ENCODE data around the gene ANKRD9.

The ANKRD9 gene

DNA sequence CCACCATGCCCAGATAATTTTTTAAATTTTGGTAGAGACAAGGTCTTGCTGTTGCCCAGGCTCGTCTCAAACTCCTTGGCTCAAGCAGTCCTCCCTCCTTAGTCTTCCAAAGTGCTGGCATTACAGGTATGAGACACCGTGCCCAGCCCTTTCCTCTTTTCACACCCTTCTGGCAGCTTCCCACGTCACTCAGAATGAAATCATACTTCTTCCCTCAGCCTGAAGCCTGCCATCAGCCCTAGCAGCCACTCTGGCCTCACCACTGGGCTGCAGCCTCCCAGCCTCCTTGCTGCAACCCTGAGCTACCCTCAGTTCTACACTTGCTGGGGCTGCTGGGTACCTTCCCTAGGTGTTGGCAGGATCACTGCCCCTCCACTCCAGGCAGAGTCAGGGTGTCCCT, 18.2 kb downstream of the ANKRD9 start:
- Histone ChIP-seq H3K4me1 (ENCODE audit: insufficient read depth, low read length) (no peaks in the 10 kb centered on the region), H3K36me3 (ENCODE audit: insufficient read depth, low read length) (no peaks in the 10 kb centered on the region), H3K9me3 (ENCODE audit: control insufficient read depth, insufficient read depth, low read length) (no peaks in the 10 kb centered on the region), H3K9ac (ENCODE audit: low read depth, low read length) (no peak overlapping the region)

DNA sequence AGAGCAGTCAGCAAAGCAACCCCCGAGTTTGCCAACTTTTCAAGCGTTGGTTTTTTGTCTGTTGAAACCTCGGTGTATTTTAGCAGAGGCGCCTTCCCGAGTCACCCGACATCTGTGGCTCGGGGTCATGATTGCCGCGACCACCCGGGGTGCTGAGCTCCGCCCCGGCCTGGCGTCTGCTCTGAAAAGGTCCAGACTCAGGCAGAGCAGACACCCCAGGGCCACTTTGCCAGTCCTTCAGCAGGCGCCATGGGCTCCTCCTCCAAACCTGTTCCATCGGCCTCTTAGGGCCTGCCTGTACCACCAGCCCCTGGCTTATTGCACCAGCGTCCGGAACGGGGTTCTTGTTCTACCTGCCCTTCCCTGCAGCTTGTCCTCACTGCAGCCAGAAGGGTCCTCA, 19.1 kb downstream of the ANKRD9 start:
- no peak overlapping the region for H3K9ac ChIP-seq (ENCODE audit: low read depth, low read length)
- H3K36me3 ChIP-seq (ENCODE audit: insufficient read depth, low read length): no peaks in the 10 kb centered on the region
- no peaks in the 10 kb centered on the region for H3K4me1 ChIP-seq (ENCODE audit: insufficient read depth, low read length)
- H3K9me3 ChIP-seq (ENCODE audit: control insufficient read depth, insufficient read depth, low read length): no peaks in the 10 kb centered on the region

GRCh38 chr14:102487204-102487577, 22.4 kb downstream of the ANKRD9 start:
- Histone ChIP-seq H3K4me1 (ENCODE audit: insufficient read depth, low read length) (no peaks in the 10 kb centered on the region), H3K36me3 (ENCODE audit: insufficient read depth, low read length) (no peaks in the 10 kb centered on the region), H3K9me3 (ENCODE audit: control insufficient read depth, insufficient read depth, low read length) (no peaks in the 10 kb centered on the region), H3K9ac (ENCODE audit: low read depth, low read length) (no peak overlapping the region)

GRCh38 chr14:102486513-102487203, 22.9 kb downstream of the ANKRD9 start:
- no peaks in the 10 kb centered on the region for H3K9me3 ChIP-seq (ENCODE audit: control insufficient read depth, insufficient read depth, low read length)
- no peak overlapping the region for H3K9ac ChIP-seq (ENCODE audit: low read depth, low read length)
- no peaks in the 10 kb centered on the region for H3K36me3 ChIP-seq (ENCODE audit: insufficient read depth, low read length)
- no peaks in the 10 kb centered on the region for H3K4me1 ChIP-seq (ENCODE audit: insufficient read depth, low read length)

GRCh38 chr14:102485693-102486512, 23.7 kb downstream of the ANKRD9 start:
- Histone ChIP-seq H3K36me3 (ENCODE audit: insufficient read depth, low read length) (no peaks in the 10 kb centered on the region), H3K9ac (ENCODE audit: low read depth, low read length) (no peak overlapping the region), H3K4me1 (ENCODE audit: insufficient read depth, low read length) (no peaks in the 10 kb centered on the region), H3K9me3 (ENCODE audit: control insufficient read depth, insufficient read depth, low read length) (no peaks in the 10 kb centered on the region)

GRCh38 chr14:102484316-102484715, 25.3 kb downstream of the ANKRD9 start:
- Histone ChIP-seq H3K36me3 (ENCODE audit: insufficient read depth, low read length) (no peaks in the 10 kb centered on the region), H3K9me3 (ENCODE audit: control insufficient read depth, insufficient read depth, low read length) (no peaks in the 10 kb centered on the region), H3K4me1 (ENCODE audit: insufficient read depth, low read length) (no peaks in the 10 kb centered on the region), H3K9ac (ENCODE audit: low read depth, low read length) (no peak overlapping the region)

- Histone ChIP-seq H3K9ac (ENCODE audit: low read depth, low read length) (no peak overlapping the region), H3K9me3 (ENCODE audit: control insufficient read depth, insufficient read depth, low read length) (no peaks in the 10 kb centered on the region), H3K4me1 (ENCODE audit: insufficient read depth, low read length) (no peaks in the 10 kb centered on the region), H3K36me3 (ENCODE audit: insufficient read depth, low read length) (no peaks in the 10 kb centered on the region)
Measured at GRCh38 chr14:102481791-102482238, 27.8 kb downstream of the ANKRD9 start.

- no peaks in the 10 kb centered on the region for H3K9me3 ChIP-seq (ENCODE audit: control insufficient read depth, insufficient read depth, low read length)
- no peak overlapping the region for H3K9ac ChIP-seq (ENCODE audit: low read depth, low read length)
- no peaks in the 10 kb centered on the region for H3K4me1 ChIP-seq (ENCODE audit: insufficient read depth, low read length)
- no peaks in the 10 kb centered on the region for H3K36me3 ChIP-seq (ENCODE audit: insufficient read depth, low read length)
Measured at GRCh38 chr14:102481371-102481770, 28.2 kb downstream of the ANKRD9 start.

DNA sequence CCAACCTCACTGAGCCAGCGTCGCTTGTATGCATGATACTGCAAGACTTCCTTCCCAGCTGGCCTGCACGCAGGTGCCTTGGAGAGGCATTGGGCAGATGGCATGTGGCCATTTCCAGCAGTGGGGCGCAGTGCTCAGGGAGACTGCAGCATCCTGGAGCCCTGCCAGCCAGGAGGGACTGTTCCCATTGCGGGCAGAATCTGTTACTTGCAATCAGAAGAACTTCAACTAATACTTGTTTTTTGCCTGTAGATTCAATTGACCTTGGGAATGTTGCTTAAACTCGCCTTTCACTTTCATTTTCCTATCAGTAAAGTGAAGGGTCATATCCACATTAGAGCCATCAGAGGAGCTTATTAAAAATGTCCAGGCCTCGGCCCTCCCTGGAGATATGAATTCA, 29.8 kb downstream of the ANKRD9 start:
- Histone ChIP-seq H3K9ac (ENCODE audit: low read depth, low read length) (no peak overlapping the region), H3K4me1 (ENCODE audit: insufficient read depth, low read length) (no peaks in the 10 kb centered on the region), H3K9me3 (ENCODE audit: control insufficient read depth, insufficient read depth, low read length) (no peaks in the 10 kb centered on the region), H3K36me3 (ENCODE audit: insufficient read depth, low read length) (no peaks in the 10 kb centered on the region)

DNA sequence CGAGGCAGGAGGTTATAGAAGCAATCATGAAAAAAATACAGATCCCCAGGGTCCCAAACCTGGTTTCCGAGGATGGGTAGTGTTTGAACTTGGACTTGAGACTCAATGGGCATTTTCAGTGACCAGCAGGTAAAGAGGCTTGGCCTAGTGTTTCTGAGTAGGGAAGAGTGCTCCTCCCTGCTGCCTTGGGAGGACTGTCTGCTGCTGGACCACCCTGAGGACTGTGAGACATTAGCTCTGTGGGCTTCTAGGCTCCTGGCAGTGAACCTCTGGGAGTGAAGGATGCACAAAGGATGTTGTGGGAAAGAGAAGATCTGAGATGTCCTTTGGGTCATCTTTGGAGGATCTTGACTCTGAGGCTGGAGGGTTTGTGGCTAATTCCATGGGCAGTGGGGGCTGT, 30.5 kb downstream of the ANKRD9 start:
- no peaks in the 10 kb centered on the region for H3K9me3 ChIP-seq (ENCODE audit: control insufficient read depth, insufficient read depth, low read length)
- H3K9ac ChIP-seq (ENCODE audit: low read depth, low read length): no peak overlapping the region
- H3K4me1 ChIP-seq (ENCODE audit: insufficient read depth, low read length): no peaks in the 10 kb centered on the region
- no peaks in the 10 kb centered on the region for H3K36me3 ChIP-seq (ENCODE audit: insufficient read depth, low read length)

- Histone ChIP-seq H3K4me1 (ENCODE audit: insufficient read depth, low read length) (no peaks in the 10 kb centered on the region), H3K36me3 (ENCODE audit: insufficient read depth, low read length) (no peaks in the 10 kb centered on the region), H3K9me3 (ENCODE audit: control insufficient read depth, insufficient read depth, low read length) (no peaks in the 10 kb centered on the region), H3K9ac (ENCODE audit: low read depth, low read length) (no peak overlapping the region)
Measured at GRCh38 chr14:102474934-102475333, 34.6 kb downstream of the ANKRD9 start.

DNA sequence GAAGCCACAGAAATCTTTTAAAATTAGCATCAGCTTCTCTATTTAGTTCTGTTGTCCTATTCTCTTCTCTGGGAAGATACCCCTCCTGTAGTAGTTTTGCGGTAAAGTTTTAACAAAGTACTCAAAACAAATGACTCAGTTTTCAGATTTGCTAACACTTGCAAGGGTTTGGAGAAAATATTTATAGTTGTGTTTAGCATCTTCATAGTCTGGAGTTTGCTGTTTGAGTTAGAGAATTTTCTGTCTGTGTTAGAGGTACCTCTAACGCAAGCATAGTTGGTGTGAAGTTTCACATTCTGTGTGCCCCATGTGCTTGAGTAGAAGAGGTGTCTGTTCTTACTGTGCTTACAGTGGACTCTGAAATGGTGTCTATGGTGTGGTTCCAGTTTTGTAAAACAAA, 36.0 kb downstream of the ANKRD9 start:
- Histone ChIP-seq H3K9me3 (ENCODE audit: control insufficient read depth, insufficient read depth, low read length) (no peaks in the 10 kb centered on the region), H3K9ac (ENCODE audit: low read depth, low read length) (no peak overlapping the region), H3K36me3 (ENCODE audit: insufficient read depth, low read length) (no peaks in the 10 kb centered on the region), H3K4me1 (ENCODE audit: insufficient read depth, low read length) (no peaks in the 10 kb centered on the region)

DNA sequence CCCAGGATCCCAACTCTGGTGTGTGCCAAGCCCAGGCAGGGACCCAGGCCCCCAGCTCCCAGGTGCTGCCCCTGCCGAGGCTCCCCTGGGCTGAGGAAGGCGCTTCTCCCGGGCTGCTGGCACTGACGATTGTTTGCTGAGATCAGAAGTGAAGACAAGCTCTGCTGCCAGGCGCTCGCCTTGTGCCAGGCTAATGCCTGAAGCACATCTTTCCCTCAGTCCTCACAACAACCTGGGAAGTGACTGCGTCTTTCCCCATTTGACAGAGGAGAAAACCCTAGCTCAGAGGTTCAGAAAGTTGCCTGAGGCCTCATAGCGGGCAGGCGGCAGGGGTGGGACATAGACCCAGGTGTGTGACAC, 36.8 kb downstream of the ANKRD9 start:
- Histone ChIP-seq H3K9ac (ENCODE audit: low read depth, low read length) (no peak overlapping the region), H3K36me3 (ENCODE audit: insufficient read depth, low read length) (no peaks in the 10 kb centered on the region), H3K9me3 (ENCODE audit: control insufficient read depth, insufficient read depth, low read length) (no peaks in the 10 kb centered on the region), H3K4me1 (ENCODE audit: insufficient read depth, low read length) (no peaks in the 10 kb centered on the region)

- Histone ChIP-seq H3K36me3 (ENCODE audit: insufficient read depth, low read length) (no peaks in the 10 kb centered on the region), H3K9ac (ENCODE audit: low read depth, low read length) (no peak overlapping the region), H3K4me1 (ENCODE audit: insufficient read depth, low read length) (no peaks in the 10 kb centered on the region), H3K9me3 (ENCODE audit: control insufficient read depth, insufficient read depth, low read length) (no peaks in the 10 kb centered on the region)
Measured at GRCh38 chr14:102471921-102472790, 37.4 kb downstream of the ANKRD9 start.

Data from ES-I3 (cell line).